ENCODE results near the gene ASAP2.

The ASAP2 gene

GRCh38 chr2:9231291-9232165 is 24.9 kb downstream of the ASAP2 start:
- no peak for DNase-seq (ENCODE audit: low spot score)

- DNase-seq (ENCODE audit: low spot score), result no peak
Observed at GRCh38 chr2:9232166-9232479, 25.5 kb downstream of the ASAP2 start.

GRCh38 chr2:9232886-9233285 is 26.3 kb downstream of the ASAP2 start:
- DNase-seq (ENCODE audit: low spot score), result no peak

GRCh38 chr2:9234680-9235146 is 28.1 kb downstream of the ASAP2 start:
- no peak for DNase-seq (ENCODE audit: low spot score)

GRCh38 chr2:9235147-9236044 is 28.8 kb downstream of the ASAP2 start:
- DNase-seq (ENCODE audit: low spot score), result no peak

GRCh38 chr2:9236045-9236344 is 29.4 kb downstream of the ASAP2 start:
- DNase-seq (ENCODE audit: low spot score), result no peak

- DNase-seq (ENCODE audit: low spot score), result no peak
Observed at GRCh38 chr2:9236867-9237266, 30.3 kb downstream of the ASAP2 start.

GRCh38 chr2:9237831-9238230 is 31.2 kb downstream of the ASAP2 start:
- DNase-seq (ENCODE audit: low spot score), result no peak

- DNase-seq (ENCODE audit: low spot score), result no peak
Observed at GRCh38 chr2:9238591-9239326, 32.1 kb downstream of the ASAP2 start.

GRCh38 chr2:9239616-9240015 is 33.0 kb downstream of the ASAP2 start:
- no peak for DNase-seq (ENCODE audit: low spot score)

- no peak for DNase-seq (ENCODE audit: low spot score)
Observed at GRCh38 chr2:9240745-9241144, 34.1 kb downstream of the ASAP2 start.

GRCh38 chr2:9241233-9241632 is 34.6 kb downstream of the ASAP2 start:
- DNase-seq (ENCODE audit: low spot score), result no peak

GRCh38 chr2:9243357-9243756 is 36.7 kb downstream of the ASAP2 start:
- no peak for DNase-seq (ENCODE audit: low spot score)

- no peak for DNase-seq (ENCODE audit: low spot score)
Observed at GRCh38 chr2:9244985-9245544, 38.5 kb downstream of the ASAP2 start.

GRCh38 chr2:9247177-9247576 is 40.6 kb downstream of the ASAP2 start:
- DNase-seq (ENCODE audit: low spot score), result no peak

GRCh38 chr2:9247786-9248185 is 41.2 kb downstream of the ASAP2 start:
- DNase-seq (ENCODE audit: low spot score), result no peak

GRCh38 chr2:9248363-9248762 is 41.8 kb downstream of the ASAP2 start:
- no peak for DNase-seq (ENCODE audit: low spot score)

- no peak for DNase-seq (ENCODE audit: low spot score)
Observed at GRCh38 chr2:9249020-9249800, 42.6 kb downstream of the ASAP2 start.

- no peak for DNase-seq (ENCODE audit: low spot score)
Observed at GRCh38 chr2:9250091-9250490, 43.5 kb downstream of the ASAP2 start.

GRCh38 chr2:9250498-9251153 is 44.0 kb downstream of the ASAP2 start:
- no peak for DNase-seq (ENCODE audit: low spot score)
